HEK293 (cell line): ENCODE measurements around the gene CPNE2.

Source experiments
- CTCF ChIP-seq: fragments of 450-650 bp; formaldehyde crosslinking; IDR thresholded peaks from 2 replicates; pipeline ENCODE4 v1.5.1; 2016; ENCODE audit warnings: missing biosample characterization, missing genetic modification characterization
- ZBTB7A ChIP-seq: fragments of 450-650 bp; formaldehyde crosslinking; IDR thresholded peaks from 2 replicates; pipeline ENCODE4 v1.5.1; 2016; ENCODE audit warnings: low read depth, missing biosample characterization, missing genetic modification characterization
- ZEB2 ChIP-seq: fragments of 450-650 bp; formaldehyde crosslinking; IDR thresholded peaks from 2 replicates; pipeline ENCODE4 v1.5.1; 2016; ENCODE audit warnings: missing biosample characterization, missing genetic modification characterization
- ZNF19 ChIP-seq: fragments of 450-650 bp; formaldehyde crosslinking; IDR thresholded peaks from 2 replicates; pipeline ENCODE4; 2016; ENCODE audit warnings: missing biosample characterization, missing genetic modification characterization, low read depth
- ZNF362 ChIP-seq: fragments of 450-650 bp; formaldehyde crosslinking; IDR thresholded peaks from 2 replicates; pipeline ENCODE4 v1.5.1; 2016; ENCODE audit warnings: missing biosample characterization, missing genetic modification characterization
- ZNF558 ChIP-seq: fragments of 450-650 bp; formaldehyde crosslinking; IDR thresholded peaks from 2 replicates; pipeline ENCODE4 v1.5.1; 2016; ENCODE audit warnings: missing biosample characterization, missing genetic modification characterization

- TF ChIP-seq ZBTB7A (tag by site-specific recombination), result no peak
- TF ChIP-seq CTCF (tag by site-specific recombination), result no peak
- no peak for TF ChIP-seq ZNF19 (tag by site-specific recombination)
- TF ChIP-seq ZNF362 (tag by site-specific recombination), result no peak
- no peak for TF ChIP-seq ZNF558
- no peak for TF ChIP-seq ZEB2 (tag by site-specific recombination)
These were observed 44.7 kb downstream of the CPNE2 start for GRCh38 chr16:57137043-57137442.
